GM10847 (cell line): Measurements from ENCODE around the gene DPYSL3.

Experiments
- POLR2A ChIP-seq: IDR thresholded peaks from 2 replicates; pipeline ENCODE4 v1.6.1; 2011; ENCODE audit not compliant: insufficient read length; ENCODE audit errors: extremely low read depth

The DPYSL3 gene

DNA sequence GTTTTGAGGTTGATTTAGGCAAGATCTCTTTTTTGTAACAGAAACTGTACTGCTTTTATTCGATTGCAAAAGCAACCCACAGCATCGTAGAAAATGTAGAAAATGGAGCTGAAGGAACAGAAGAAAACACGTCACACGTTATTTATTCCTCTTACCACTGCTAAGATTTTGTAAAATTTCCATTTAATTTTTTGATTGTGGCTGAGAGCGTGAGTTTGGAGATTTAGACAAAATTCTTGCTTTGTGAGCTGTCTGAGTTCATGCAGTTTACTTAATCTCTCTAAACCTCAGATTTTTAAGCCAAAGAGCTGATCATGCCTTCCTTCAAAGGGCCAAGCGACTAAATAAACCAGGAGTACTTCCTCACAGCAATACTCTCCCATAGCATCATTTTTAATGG is 24.8 kb downstream of the DPYSL3 start:
- TF ChIP-seq POLR2A, result no peak

GRCh38 chr5:147484708-147485020 is 25.2 kb downstream of the DPYSL3 start:
- TF ChIP-seq POLR2A, result no peak

- no peak for TF ChIP-seq POLR2A
These were observed 25.7 kb downstream of the DPYSL3 start for GRCh38 chr5:147483961-147484707.

GRCh38 chr5:147483188-147483790 is 26.6 kb downstream of the DPYSL3 start:
- no peak for TF ChIP-seq POLR2A

DNA sequence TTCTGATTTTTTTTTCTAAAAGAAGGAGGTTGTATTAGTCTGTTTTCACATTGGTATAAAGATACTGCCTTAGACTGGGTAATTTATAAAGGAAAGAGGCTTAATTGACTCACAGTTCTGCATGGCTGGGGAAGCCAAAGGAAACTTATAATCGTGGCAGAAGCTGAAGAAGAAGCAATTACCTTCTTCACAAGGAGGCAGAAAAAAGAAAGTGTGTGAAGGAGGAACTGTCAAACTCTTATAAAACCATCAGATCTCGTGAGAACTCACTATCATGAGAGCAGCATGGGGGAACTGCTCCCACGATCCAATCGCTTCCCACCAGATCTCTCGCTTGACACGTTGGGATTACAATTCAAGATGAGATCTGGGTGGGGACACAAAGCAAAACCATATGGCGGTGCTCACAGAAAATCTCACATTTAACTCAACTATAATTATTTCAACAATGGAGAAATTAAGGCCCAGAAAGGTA is 27.1 kb downstream of the DPYSL3 start:
- TF ChIP-seq POLR2A, result no peak

DNA sequence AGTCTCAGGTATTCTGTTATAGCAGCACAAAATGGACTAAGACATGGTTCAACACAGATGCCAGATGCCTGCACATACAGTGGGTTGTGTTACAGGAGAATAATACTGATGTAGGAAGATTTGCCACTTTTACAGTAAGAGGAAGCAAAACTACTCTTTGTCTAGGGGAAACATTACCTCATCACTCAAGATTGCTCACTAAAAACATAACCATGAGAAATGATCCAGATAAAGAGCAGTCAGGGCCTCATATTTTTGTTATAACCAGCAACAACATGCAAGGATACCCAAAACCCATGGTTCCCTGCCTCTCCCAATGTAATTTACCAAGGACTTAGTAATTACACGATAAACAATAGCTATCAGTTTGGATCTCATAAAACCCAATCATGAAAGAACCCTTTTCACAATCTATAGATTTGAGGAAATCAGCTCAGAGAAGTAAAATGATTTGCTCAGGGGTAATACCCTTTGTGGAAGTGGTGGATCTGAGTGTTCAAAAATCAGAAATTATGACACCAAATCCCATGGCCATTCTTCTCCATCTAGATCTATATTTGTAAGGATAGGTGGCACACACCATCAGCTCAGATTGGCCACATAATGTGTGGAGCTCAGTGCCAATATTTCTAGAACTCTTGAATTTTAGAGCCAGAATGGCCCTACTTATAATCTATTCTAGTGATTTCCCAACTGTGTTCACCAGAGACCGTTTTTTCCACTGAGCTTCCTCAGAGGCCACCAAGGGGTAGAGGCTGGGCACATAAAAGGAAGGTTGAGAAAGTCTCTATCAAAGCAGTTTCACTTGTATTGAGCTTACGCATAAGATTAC is 27.8 kb downstream of the DPYSL3 start:
- TF ChIP-seq POLR2A, result no peak

DNA sequence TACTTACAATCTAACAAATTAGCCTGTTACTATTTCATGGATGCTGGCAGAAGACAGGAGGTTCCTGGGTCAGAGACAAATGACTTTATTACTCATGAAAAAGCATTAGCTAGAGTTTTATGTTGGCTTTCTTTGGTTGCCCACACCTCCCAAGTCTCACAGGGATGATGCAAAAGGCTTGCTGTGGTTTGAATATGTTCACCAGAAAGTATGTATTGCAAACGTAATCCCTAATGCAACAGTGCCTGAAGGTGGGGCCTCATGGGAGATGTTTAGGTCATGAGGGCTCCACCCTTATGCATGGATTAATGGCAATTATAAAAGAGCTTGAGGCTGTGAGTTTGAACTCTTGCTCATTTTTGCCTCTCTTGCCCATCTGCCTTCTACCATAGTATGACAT is 28.5 kb downstream of the DPYSL3 start:
- TF ChIP-seq POLR2A, result no peak

DNA sequence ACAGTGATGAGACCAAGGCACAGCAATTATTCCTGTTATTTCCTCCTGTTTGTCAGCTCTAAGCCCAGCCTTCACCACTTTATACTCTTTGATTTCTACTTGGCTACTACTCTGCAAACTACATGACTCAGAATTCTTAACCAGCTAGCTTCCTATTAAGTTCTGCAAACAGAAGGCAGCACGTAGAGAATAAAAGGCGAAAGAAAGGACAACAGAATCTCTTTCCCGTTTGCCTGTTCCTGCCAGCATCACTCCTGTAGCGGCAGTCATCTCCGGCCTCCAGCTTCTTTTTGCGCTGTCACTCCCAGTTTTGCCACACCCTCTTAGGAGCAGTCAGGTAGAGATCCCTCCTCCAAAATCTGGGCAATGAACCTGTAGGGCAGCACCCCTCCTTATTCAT is 29.9 kb downstream of the DPYSL3 start:
- TF ChIP-seq POLR2A, result no peak

GRCh38 chr5:147479444-147479843 is 30.4 kb downstream of the DPYSL3 start:
- no peak for TF ChIP-seq POLR2A

GRCh38 chr5:147474140-147474539 is 35.7 kb downstream of the DPYSL3 start:
- no peak for TF ChIP-seq POLR2A

DNA sequence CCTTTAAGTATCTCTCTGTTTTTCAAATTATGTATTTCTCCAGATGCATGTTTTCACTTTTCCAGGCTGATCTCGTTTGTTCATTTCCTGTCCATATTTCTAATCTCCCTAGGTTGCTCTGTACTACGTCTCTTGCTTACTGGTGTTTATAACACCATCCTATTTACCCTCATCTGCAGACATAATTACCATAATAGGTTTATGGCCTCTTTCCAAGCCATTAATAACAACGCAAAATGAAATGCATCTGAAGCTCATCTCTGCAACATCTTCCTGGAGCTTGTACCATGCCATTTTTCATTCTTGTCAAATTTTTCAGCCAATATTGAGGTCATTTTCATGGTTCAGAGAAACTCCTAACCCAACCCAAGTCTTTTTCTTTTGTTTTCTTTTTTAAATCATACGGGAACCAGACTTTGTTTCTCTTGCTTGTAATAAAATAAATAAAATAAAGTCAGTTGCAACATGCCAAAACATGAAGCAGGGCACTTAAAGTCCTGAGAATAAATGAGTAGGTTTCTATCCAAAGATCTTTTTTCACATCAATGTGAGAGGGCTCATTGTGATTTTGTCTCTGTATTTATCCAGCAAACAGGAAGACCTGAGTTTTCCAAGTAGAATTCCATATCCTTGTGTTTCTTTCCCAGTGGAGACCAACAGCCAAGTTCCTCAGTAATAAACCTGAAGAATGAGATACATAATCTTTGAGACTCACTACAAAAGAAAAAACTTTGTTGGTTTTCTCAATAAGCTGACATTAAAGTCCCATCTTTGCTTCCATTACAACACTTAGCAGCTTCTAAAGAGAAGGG is 37.0 kb downstream of the DPYSL3 start:
- TF ChIP-seq POLR2A, result no peak

GRCh38 chr5:147467973-147468508 is 41.8 kb downstream of the DPYSL3 start:
- TF ChIP-seq POLR2A, result no peak

- no peak for TF ChIP-seq POLR2A
These were observed 43.4 kb downstream of the DPYSL3 start for GRCh38 chr5:147466360-147466980.

- no peak for TF ChIP-seq POLR2A
These were observed 44.1 kb downstream of the DPYSL3 start for GRCh38 chr5:147465747-147466146.
